ENCODE measurements around the gene DACH1. TPM values are rescaled to one million over a fixed set of nuclear protein-coding genes. Genes with fewer than 3 reads are reported as not detected.

The DACH1 gene
- total RNA-seq, 4 donors from 2014 or later: 0.38 to 5.8 (median 2.5) TPM

DNA sequence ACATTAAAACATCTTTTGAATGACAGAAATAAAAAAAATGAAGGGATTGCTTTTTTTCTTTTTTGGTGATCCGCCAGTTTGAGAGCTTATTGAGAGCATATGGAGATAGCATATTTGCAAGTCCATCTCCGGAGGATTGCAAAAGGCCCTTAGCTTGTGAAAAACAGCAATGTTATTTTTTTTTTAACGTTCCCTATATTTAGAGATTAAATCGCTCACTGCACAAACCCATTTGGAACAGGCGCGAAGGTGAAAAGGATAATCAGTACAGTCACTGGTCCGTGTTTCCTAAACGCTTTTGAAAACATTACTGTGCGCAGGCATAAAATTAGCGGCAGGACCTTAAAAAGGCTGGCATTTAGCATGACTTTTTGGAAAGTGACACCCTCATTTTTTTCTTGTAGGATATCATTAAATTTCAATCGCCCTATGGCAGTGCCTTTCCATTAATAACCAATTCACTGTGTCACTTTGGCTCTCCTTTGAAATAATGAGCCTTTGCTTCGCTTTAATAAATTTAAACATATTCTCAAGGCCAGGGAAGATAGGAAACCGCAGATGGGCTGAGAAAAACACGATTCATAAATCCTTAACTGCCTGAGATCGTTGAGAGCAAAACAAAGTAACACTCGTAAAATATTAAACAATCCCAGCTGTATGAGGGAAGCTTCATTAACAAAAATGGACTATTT, 342.2 kb downstream of the DACH1 start:
- TF ChIP-seq, protein P1, sequence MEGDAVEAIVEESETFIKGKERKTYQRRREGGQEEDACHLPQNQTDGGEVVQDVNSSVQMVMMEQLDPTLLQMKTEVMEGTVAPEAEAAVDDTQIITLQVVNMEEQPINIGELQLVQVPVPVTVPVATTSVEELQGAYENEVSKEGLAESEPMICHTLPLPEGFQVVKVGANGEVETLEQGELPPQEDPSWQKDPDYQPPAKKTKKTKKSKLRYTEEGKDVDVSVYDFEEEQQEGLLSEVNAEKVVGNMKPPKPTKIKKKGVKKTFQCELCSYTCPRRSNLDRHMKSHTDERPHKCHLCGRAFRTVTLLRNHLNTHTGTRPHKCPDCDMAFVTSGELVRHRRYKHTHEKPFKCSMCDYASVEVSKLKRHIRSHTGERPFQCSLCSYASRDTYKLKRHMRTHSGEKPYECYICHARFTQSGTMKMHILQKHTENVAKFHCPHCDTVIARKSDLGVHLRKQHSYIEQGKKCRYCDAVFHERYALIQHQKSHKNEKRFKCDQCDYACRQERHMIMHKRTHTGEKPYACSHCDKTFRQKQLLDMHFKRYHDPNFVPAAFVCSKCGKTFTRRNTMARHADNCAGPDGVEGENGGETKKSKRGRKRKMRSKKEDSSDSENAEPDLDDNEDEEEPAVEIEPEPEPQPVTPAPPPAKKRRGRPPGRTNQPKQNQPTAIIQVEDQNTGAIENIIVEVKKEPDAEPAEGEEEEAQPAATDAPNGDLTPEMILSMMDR (IDR thresholded peaks at IDR 0.05): no peak
- no peak for TF ChIP-seq POLR2A (IDR thresholded peaks at IDR 0.05)
- WGBS, 2 donors: 50 to 58% methylated on average over 16 of the region's 16 CpGs
- no peak overlapping the region for H3K4me3 ChIP-seq (ENCODE audit: low read depth, poor library complexity, severe bottlenecking)
- intact Hi-C loops (cut with DNase I; ENCODE audit: low total_unique reads): no loop called here
- DNase-seq (ENCODE audit: low spot score in 2 of 2): no peak

DNA sequence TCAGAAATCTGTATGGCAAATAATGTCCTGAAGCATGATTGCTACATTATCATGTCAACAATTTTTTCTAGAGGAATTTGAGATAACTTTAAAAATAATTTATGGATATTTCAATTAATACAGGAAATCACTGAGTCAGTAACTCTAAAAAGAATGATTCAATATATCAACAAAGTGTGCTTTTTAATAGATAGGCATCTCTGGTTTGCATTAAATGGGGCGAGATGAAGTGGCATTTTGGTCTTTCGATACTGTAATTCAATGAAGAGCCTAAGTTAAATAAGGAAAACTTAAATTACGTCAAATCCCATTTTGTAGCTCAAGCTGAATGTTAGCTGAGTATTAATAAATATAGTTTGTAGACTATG, 342.8 kb downstream of the DACH1 start:
- no peak for DNase-seq (ENCODE audit: low spot score in 2 of 2)
- intact Hi-C loops (cut with DNase I; ENCODE audit: low total_unique reads): no loop called here
- WGBS, 2 donors: 83 to 91% methylated on average over 3 of the region's 3 CpGs
- no peak overlapping the region for H3K4me3 ChIP-seq (ENCODE audit: low read depth, poor library complexity, severe bottlenecking)
- TF ChIP-seq, protein P1 (IDR thresholded peaks at IDR 0.05): no peak
- TF ChIP-seq POLR2A (IDR thresholded peaks at IDR 0.05): no peak

DNA sequence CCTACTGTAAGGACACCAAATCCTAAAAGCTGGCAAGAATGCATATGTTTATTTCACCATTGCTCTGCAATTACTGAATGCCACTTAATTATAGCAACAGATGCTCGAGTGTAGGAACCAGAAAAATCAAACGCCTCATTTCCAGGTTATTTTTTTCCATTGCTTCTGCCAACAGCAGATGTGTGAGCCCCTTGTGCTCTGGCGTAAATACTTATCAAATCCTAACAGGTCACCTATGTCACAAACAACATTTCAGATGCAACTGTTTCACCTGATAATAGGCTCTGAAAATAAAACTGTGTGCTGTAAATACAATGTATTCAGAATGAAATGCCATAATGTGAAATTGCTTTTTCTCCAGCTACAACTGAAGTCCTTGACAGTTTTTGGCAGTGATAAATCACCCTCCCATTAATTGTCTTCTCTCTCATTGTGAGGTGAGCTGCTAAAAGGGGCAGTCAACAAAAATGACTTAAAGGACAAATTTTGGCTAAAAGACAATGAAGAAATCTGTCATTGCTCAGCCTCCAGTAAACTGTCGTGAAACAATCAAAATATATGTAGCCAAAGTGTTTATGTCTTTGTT, 344.0 kb downstream of the DACH1 start:
- intact Hi-C loops (cut with DNase I; ENCODE audit: low total_unique reads): no loop called here
- DNase-seq (ENCODE audit: low spot score in 2 of 2): no peak
- H3K4me3 ChIP-seq (ENCODE audit: low read depth, poor library complexity, severe bottlenecking): no peak overlapping the region
- 62 to 64% methylated on average over 4 of the region's 4 CpGs for WGBS, 2 donors
- TF ChIP-seq, protein P1 (IDR thresholded peaks at IDR 0.05): no peak
- TF ChIP-seq POLR2A (IDR thresholded peaks at IDR 0.05): no peak

DNA sequence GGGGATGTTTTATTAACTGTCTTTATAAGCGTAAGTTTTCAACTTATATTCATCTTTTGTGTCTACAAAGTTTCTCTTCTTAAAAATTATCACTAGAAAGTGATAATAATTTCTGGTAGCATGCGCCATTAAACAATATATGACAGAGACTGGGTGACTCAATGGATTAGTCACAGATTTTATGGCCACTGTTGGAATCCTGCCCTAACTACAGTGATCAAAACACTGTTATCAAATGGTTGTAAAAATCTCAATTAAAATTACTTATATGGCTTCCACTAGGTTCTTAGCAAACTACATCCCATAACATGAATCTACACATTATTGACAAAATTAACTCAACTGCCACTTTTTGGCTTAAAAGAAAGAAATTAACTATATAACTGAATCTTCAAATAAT, 350.0 kb downstream of the DACH1 start:
- H3K4me3 ChIP-seq (ENCODE audit: low read depth, poor library complexity, severe bottlenecking): no peak overlapping the region
- WGBS, 2 donors: 77 to 80% methylated on average over 2 of the region's 2 CpGs

DNA sequence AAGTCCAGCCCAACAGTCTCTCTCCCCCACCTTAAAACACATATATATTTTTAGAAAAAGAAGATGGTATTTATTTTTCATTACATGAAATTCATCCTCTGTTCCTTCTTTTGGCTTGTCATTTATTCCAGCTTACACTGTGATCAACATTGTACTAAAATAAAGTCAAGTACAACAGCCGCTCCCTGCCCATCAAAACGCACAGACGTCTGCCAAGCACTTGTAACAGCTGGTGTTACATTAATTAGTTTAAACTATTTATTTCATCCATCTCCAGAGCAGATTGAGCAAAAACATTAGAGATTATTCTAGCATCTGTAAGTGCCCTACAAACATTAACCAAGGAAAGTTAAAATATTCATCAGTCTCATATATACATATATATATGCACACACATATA, 350.5 kb downstream of the DACH1 start:
- WGBS, 2 donors: 50 to 51% methylated on average over 3 of the region's 3 CpGs
- intact Hi-C loops (cut with DNase I; ENCODE audit: low total_unique reads): no loop called here
- no peak for TF ChIP-seq POLR2A (IDR thresholded peaks at IDR 0.05)
- TF ChIP-seq, protein P1 (IDR thresholded peaks at IDR 0.05): no peak
- H3K4me3 ChIP-seq (ENCODE audit: low read depth, poor library complexity, severe bottlenecking): no peak overlapping the region
- no peak for DNase-seq (ENCODE audit: low spot score in 2 of 2)

More for the DNA sequence above, 350.0 kb downstream of the DACH1 start:
- TF ChIP-seq POLR2A (IDR thresholded peaks at IDR 0.05): no peak
- TF ChIP-seq, protein P1 (IDR thresholded peaks at IDR 0.05): no peak
- DNase-seq (ENCODE audit: low spot score in 2 of 2): no peak
- intact Hi-C loops (cut with DNase I; ENCODE audit: low total_unique reads): no loop called here

DNA sequence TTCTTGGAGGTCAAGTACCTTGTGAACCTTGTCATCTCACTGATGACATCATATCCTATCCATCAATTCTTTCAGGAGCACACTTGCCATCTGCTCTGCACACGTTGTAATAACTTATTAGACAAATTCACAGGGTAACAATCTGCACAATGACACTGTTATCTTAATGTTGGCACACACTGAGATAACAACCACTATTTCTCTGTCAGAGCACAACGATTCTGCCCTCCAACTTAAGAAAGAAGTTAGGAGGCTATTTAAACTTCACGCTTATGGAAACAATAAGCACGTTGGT, 351.3 kb downstream of the DACH1 start:
- intact Hi-C loops (cut with DNase I; ENCODE audit: low total_unique reads): no loop called here
- no peak for TF ChIP-seq POLR2A (IDR thresholded peaks at IDR 0.05)
- no peak overlapping the region for H3K4me3 ChIP-seq (ENCODE audit: low read depth, poor library complexity, severe bottlenecking)
- 38 to 40% methylated on average over 4 of the region's 4 CpGs for WGBS, 2 donors
- DNase-seq (ENCODE audit: low spot score in 2 of 2): no peak

All from lower leg skin (tissue), 4 donors.